GM19395 (cell line): Measurements from ENCODE around the gene EMILIN1.
"Not testable (repeated sequence)": the region's sequence is repeated elsewhere in the genome, so short reads cannot be mapped to it uniquely, and the experiment has no call there.

ENCODE experiments used
- ATAC-seq: cut with Tn5 transposase; IDR thresholded peaks from one replicate; pipeline ENCODE4 v1.9.1; 2021; ENCODE audit warnings: mild to moderate bottlenecking, moderate library complexity; ENCODE audit not compliant: unreplicated experiment

Gene EMILIN1

DNA sequence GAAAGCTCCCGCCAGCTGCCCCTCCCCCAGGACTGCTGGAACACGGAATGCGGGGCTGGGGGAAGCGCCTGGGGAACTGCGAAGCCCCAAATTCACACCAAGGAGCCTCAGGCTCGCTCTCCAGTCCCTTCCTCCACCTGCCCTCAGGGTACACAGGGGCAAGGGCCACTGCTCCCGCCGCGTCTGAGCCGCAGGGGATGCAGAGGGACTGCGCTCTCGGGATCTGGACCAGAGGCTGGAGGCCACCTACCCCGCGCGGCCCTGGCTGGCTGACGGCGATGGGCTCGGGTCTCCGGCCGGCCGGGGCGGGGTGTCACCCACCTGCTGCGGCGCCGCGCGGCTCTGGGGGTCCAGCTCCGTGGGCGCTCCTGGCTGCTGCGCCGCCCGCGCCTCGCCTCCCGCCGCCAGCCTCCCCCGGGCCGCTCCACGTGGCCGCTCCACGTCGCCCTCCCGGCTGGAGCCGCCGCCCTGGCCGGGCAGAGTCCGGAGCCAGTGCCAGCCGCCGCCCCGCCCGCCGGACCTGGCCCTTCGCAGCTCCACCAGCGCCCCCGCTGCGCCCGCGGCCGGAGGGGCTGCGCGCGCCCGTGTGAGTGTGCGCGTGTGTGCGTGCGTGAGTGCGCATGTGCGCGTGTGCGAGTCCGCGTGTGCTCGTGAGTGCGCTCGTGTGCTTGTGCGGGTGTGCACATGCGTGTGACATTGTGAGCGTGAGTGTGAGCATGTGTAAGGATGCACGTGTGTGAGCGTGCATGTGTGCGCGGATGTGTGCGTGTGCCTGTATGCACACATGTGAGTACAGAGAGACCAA is 40.3 kb downstream of the EMILIN1 start, which contains the start of gene CGREF1:
Gene CGREF1, minus strand, starts transcription at position 604 of the 805 bp plus-strand sequence. CDS start 14,762 bp downstream, outside the sequence.
- ATAC-seq, result no peak

DNA sequence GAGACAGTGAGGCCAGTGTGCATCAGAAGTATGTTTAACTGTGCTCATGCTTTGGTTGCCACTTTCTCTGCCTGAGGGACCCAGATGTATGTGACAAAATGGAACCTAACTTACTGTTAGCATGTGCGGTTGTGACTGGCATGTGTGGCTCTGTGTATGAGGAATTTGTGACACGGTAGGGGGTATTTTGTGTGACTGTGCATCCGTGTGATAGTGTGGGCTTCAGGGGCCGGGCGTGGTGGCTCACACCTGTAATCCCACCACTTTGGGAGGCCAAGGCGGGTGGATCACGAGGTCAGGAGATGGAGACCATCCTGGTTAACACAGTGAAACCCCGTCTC is 40.9 kb downstream of the EMILIN1 start:
- ATAC-seq, result not testable (repeated sequence)

DNA sequence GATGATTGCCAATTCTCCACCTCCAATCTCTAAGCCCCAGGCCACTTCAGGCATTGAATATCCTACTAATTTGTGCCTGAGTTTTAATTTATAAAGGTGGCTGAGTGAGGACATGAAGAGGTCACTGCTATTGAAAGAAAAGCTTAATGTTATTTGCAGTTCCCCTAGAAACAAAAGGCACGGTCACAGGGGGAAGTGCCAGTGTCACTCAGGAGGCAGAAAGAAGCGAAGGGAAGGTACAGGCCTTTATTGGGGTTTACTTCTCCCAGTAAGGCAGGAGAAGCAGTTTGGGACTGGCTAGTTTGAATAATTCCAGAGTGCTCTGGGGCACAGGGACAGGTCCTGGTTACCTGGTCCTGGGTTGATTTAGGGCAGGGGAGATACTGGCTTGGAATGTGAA is 43.5 kb downstream of the EMILIN1 start:
- no peak for ATAC-seq

DNA sequence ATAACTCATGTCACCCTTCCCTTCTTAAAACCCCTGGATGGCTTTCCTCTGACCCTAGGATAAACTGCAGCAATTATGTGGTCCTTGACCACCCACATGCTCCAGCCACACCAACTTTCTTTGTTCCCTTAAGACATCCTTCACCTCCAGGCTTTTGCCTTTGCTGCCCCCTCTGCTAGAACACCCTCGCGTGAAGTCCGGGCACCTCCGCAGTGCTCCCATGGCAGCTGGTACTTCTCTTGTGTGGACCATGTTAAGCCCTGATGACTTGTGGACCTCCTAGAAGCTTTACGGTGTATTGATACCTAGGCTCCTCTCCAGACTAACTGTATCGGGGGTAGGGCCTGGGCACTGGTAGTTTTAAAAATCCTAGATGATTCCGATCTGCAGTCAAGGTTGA is 44.4 kb downstream of the EMILIN1 start:
- ATAC-seq, result no peak

DNA sequence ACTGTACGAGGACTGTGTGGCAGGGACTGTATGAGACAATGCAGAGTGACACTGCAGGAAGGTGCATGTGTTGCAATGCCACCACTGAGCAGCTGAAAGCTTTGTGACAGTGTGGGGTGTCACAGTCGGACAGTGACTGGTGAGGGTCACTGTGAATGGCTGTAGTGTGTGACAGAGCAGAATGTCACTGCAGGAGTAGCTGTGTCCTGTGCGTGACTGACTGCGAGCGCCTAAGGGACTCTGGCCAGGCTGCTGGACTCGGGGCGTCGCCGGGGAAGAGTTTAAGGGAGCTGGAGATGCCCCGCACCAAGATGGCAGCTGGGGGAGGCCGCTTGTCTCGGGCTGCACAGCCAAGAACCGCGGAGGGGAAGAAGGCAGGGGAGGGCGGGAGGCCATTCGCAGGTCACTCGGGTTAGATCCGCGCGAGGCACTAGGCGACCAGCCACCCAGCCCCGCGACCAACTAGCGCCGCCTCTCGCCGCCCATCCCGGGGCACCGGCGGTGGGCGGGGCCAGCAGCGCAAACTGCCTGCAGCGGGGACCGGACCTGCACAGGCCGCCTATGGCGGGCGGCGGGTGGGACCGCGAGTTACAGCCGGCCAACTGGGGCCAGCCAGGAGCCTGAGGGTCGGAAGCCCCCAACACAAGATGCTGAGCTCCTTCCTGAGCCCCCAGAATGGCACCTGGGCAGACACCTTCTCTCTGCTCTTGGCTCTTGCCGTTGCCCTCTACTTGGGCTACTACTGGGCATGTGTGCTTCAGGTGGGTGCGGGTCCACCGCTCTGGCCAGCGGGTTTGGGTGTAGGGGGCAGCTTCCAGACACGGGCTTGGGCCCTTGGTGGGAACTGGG is 45.1 kb downstream of the EMILIN1 start, which contains the start of gene ABHD1:
Gene ABHD1, plus strand, starts transcription at position 514 of the 849 bp plus-strand sequence. Its CDS starts 134 bp downstream, at position 648.
- no peak for ATAC-seq

DNA sequence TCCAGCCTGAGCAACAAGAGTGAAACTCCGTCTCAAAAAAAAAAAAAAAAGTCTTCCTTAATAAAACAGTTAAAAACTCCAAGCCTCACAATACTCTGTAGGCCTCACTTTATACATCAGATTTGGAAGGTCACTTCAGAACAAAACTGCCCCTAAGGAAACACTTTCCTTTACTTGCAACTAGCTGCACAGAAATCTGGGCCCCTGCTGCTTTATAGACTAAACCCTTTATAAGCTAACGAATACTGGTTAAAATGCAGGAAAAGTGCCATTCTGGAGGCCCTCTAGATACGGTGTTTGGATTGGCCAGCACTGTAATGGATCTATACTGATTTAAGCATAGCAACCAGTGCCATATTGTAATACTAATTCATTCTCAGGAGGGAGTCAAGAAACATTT is 46.7 kb downstream of the EMILIN1 start:
- ATAC-seq, result no peak

DNA sequence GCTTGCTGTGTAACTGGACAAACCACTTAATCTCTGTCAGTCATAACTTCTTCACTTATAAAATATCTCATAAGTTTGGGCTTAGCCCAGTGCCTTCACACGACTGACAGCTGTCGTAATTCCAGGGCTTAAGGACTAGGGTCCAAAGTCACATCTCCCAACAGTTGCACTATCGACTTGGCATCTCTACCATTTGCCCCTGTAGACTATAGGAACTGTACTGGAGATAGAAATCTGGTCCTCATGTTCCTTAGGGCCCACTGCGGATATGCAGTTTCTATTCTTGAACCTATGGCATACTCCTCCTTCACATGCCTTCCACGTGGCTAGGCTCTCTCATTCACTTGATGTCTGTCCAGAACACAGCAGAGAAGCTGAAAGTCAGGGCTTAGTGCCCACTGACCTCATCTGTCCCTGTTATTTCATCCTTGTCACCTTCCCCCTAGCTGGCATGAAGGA is 47.9 kb downstream of the EMILIN1 start:
- no peak for ATAC-seq

DNA sequence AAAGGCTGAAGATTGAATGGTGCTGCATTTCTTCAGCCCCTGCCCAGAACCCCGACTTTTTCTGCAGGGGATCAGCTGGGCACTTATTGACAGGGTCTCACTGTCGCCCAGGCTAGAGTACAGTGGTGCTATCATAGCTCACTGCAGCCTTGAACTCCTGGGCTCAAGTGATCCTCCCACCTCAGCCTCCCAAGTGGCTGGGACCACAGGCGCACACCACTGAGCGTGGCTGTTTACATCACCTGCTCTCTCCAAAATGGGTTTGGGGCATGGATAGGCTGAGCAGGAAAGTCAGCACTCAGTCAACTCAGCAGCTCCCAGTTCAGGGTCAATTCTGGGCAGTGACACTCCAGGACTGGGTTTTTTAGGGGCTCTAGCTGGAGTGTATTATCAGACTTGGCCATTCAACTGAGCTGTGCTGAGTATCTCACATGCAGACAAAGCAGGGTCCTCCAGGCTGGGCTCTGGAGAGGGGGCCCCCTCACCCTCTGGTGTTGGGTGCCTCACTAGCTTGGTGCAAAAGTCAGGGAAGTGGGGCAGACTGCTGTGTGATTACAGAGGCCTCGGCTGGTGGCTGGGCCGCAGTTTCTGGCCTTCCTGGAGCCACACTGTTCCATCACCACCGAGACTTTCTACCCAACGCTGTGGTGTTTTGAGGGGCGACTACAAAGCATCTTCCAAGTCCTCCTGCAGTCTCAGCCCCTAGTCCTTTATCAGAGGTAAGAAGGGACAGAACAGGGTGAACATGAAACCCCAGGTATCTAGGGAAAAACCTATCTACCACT is 49.7 kb downstream of the EMILIN1 start:
- no peak for ATAC-seq

DNA sequence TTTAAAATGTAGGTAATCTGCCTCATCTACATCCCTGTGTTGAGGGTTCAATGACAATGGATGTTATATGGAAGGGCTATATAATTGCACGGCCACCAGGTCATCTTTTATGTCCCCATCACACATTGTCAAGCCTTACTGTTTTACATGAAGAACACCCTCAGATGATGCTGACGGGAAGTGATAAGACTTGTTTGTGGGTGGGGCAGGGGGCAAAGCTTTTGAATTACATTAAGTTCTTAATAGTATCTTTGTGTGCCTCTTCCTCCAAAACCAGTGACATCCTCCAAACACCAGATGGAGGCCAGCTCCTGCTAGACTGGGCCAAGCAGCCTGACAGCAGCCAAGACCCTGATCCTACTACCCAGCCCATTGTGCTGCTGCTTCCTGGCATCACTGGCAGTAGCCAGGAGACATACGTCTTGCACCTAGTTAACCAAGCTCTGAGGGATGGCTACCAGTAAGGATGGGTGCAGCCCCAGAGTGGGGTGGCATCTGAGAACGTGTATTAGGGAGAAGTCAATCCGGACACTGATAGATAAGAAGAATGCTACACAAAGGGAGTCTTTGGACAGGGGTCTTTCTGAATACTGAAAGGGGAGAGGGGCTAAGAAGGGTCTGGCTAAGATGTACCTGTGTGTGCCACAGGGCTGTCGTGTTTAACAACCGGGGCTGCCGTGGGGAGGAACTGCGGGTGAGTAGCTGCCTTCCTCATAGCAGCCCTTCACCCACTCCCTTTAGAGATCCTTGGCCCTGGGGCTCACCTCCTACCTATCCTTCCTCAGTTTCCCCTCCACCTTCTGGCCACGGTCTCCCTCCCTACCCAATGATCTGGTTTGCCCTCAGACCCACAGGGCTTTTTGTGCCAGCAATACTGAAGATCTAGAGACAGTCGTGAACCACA is 50.5 kb downstream of the EMILIN1 start:
- no peak for ATAC-seq

DNA sequence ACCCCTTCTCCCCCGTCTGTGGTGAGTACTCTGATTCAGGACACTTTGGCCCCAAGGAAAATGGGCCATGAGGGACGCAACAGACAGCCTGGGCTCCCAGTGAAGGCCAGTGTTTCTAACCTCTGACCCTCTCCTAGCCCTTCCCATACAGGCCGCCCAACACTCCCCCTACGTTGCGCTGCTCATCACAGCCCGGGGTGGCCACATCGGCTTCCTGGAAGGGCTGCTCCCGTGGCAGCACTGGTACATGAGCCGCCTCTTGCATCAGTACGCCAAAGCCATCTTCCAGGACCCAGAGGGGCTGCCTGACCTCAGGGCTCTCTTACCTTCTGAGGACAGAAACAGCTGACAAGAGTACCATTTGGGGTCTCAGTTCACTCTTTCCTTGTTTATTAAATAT is 52.0 kb downstream of the EMILIN1 start:
- no peak for ATAC-seq

DNA sequence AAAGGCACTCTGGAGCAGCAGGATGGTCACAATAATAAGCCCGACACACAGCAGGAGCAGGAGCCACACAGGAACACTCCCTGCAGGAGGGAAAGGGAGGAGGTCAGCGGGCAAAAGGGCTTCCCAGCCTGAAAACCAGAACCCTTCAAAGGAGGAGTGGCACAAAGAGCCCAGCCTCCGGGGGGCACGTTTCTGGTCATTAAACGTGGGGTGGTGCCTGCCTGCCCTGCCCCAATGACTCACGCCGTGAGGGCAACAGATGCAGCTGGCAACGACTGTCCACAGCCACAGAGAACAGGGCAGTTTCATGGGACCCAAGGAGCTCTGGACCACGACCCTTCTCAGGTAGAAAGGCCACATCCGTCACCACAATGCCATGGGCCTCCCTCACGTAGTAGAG is 53.0 kb downstream of the EMILIN1 start:
- ATAC-seq, result no peak

DNA sequence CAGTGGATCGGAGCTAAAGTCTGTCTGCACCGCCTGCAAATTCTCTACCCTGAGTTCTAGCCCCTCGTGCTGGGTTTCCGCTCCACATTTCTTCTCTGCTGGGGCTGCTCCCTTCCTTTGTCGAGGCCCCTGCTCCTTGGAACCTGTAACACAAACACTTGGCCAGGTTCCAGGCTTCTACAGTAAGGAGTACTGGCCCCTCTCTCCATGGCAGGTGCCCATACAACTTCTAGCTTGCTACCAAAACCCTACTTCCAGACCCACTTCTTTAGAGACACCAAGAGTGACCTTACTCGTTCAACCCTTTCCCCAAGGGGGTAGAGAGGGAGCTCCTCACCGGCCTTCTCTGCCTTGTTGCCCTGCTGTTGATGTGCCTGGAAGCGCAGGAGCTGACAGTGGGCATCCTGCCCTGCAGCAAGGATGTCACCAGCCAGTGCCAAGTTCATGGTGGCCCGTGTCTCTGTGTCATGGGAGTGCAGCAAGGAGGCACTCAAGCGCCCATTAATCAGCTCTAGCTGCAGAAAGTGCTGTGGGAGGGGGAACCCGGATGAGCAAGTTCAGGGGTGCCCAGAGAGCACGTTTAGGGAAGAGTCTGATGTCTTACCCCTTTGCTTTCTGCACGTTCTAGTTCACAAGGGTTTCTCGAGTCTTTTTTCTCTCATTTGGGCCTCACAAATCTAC is 54.9 kb downstream of the EMILIN1 start:
- no peak for ATAC-seq

DNA sequence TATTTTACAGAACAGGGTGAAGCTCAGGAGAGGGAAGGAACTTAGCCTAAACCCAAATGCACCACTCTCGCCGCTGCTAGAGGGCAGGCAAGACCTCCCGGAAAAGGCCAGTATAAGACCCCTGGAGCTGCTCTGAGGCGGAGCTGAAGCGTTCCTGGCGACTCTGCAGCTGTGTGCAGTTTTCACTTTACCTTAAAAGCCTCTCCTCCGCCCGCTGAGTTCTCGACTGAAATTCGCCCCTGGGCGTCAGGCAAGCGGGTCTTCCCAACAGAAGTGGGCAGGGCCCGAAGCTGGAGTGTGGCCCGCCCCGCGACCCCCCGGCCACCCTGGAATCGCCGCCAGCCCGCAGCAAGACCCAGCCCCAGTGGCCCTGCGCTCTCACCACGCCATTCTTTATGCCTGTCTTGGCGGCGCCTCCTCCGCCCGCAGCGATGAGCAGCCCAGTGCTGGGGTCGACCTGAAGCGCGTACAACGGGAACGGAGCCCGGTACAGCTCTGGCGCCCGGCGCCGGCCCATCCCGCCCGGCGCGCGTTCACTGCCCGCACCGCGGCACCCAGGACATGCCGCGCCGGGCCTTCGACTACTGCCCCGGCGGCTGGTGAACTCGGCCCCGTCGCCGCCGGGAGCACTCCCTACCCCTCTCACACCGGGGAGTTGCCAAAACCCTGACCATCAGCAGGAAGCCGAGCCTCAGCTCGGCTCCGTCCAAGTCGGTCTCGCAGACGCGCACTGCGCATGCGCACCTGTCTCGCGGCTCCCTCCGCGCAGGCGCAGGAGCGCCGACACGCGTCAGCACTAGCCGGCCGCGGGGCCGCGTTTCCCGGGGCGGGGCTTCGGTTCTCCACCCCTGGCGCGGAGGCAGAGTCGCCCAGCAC is 55.7 kb downstream of the EMILIN1 start, which contains the start of gene PREB:
Gene PREB, minus strand, starts transcription at position 732 of the 876 bp plus-strand sequence. Its CDS starts 215 bp downstream, at position 517.
- ATAC-seq, result peak; percentile 78

DNA sequence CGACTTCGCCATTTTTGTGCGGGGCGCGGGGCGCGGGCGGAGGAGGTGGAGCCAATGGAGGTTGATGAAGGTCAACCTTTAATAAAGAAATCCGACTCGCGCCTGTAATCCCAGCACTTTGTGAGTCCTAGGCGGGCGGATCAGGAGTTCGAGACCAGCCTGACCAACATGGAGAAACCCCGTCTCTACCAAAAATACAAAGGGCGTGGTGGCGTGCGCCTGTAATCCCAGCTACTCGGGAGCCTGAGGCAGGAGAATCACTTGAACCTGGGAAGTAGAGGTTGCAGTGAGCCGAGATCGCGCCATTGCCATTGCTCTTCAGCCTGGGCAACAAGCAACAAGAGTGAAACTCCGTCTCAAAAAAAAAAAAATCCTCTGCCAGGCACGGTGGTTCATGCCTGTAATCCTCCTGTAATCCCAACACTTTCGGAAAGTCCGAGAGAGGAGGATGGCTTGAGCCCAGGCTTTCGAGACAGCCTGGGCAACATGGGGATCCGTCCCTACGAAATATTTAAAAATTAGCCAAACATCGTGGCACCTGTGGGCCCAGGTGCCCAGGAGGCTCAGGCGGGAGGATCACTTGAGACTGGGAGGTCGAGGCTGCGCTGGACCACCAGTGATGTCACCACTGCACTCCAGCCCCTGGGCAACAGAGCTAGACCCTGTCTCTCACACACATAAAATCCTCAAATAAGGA is 56.5 kb downstream of the EMILIN1 start:
- no peak for ATAC-seq

DNA sequence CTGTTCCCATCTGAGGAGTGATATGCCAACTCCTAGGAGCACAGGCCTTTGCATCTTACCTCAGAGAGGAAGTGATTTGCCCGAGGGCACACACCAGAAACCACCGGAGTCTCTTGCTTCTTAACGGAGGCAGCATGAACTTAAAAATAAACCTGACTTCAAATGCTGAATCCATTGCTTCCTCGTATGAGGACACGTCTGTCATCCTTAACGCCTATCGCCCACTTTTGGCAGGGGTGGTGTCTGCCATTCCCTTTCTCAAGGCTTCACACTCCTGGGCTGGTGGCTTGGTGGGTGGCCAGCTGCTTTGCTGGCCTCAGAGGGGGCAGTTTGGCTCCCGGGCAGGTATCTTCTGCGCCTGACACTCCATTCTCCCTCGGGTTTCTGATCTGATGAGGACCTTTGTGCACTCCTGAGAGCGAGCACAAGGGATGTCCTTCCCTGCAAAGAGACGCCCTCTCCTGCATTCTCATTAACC is 57.1 kb downstream of the EMILIN1 start:
- no peak for ATAC-seq
